ENCODE results near the gene ARSK.

ARSK gene

DNA sequence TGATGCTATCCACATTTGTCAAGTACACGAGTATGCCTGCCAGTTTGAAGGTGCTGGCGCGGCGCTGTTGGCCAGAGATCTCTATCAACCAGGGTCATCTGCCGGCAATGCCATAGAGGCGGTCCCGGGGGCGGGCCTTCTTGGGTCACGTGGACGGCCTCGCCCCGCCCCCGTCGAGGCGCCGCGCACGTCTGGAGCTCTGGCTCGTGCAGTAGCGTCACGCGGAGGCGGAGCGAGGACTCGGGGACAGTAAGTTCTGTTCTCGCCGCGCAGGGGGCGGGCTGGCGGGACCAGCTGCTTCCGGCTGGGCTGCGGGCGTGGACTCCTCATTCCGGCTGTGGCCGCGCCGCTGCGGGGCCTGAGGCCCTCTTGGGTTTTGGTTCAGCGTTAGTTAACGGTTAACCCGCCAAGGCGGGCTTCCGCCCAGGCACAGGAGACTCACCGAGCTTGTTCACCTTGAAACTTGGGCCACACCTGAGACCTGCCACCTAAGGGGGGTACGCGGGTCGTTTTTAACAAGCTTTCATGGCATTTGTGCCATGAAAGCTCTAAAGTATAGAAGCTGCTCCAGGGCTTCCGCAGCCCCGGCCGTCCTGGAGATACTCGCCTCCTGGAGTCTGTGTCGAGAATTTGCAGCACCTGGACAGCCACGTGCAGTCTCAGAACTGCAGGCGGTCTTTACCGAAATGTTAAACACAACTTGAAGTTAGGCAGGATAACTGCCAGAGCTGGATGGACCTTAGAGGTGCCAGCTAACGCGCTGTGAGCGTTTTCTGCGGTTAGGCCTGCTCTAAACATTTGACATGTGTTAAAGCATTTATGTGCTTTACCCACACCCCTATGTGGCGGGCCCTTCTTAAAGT, 91.9 kb downstream of the ARSK start, which contains the start of gene RFESD:
Gene RFESD, plus strand, starts transcription at position 209 of the 863 bp plus-strand sequence. CDS start 5,495 bp downstream, outside the sequence.
- peaks cover 5% of the 10 kb centered on the region for H3K4me1 ChIP-seq (ENCODE audit: control insufficient read depth, insufficient read depth, low read length)
- H3K4me3 ChIP-seq (ENCODE audit: low read length) = peak within 1 kb of the TSS; percentile 85
- H3K36me3 ChIP-seq (ENCODE audit: control insufficient read depth, insufficient read depth, low read length) = no peaks in the 10 kb centered on the region
- H3K27me3 ChIP-seq (ENCODE audit: control insufficient read depth, insufficient read depth, low read length) = no peaks in the 10 kb centered on the region
- peak within 1 kb of the TSS; percentile 38 for H3K9ac ChIP-seq (ENCODE audit: low read length)
- H3K27ac ChIP-seq (ENCODE audit: low read depth, low read length) = peak within 1 kb of the TSS; percentile 93

GRCh38 chr5:95647886-95648860, 93.3 kb downstream of the ARSK start:
- Histone ChIP-seq H3K4me3 (ENCODE audit: low read length) (peak overlapping the region; percentile 2), H3K27ac (ENCODE audit: low read depth, low read length) (peak overlapping the region; percentile 93), H3K4me1 (ENCODE audit: control insufficient read depth, insufficient read depth, low read length) (peaks cover 5% of the 10 kb centered on the region), H3K9ac (ENCODE audit: low read length) (no peak overlapping the region), H3K36me3 (ENCODE audit: control insufficient read depth, insufficient read depth, low read length) (no peaks in the 10 kb centered on the region), H3K27me3 (ENCODE audit: control insufficient read depth, insufficient read depth, low read length) (no peaks in the 10 kb centered on the region)

DNA sequence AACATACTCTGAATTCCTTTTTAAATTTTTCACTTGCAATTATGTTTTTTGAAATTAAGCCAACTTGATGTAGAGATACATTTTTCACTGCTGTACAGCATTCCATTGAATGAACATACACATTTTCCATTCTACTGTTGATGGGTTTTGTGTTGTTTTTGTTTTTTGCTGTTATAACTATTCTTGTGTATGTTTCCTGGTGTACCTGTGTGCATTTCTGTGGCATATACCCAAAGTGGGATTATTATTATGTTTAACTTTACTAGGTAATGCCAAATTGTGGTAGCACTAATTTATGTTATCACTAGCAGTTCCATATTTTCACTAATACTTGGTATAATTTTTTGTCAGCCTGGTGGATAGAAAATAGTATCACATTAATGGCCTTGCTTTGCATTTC, 94.4 kb downstream of the ARSK start:
- Histone ChIP-seq H3K36me3 (ENCODE audit: control insufficient read depth, insufficient read depth, low read length) (no peaks in the 10 kb centered on the region), H3K4me1 (ENCODE audit: control insufficient read depth, insufficient read depth, low read length) (peaks cover 5% of the 10 kb centered on the region), H3K9ac (ENCODE audit: low read length) (no peak overlapping the region)

GRCh38 chr5:95649842-95650620, 95.1 kb downstream of the ARSK start:
- H3K4me3 ChIP-seq (ENCODE audit: low read length) = no peak overlapping the region
- peaks cover 5% of the 10 kb centered on the region for H3K4me1 ChIP-seq (ENCODE audit: control insufficient read depth, insufficient read depth, low read length)
- no peaks in the 10 kb centered on the region for H3K36me3 ChIP-seq (ENCODE audit: control insufficient read depth, insufficient read depth, low read length)
- no peaks in the 10 kb centered on the region for H3K27me3 ChIP-seq (ENCODE audit: control insufficient read depth, insufficient read depth, low read length)
- H3K27ac ChIP-seq (ENCODE audit: low read depth, low read length) = no peak overlapping the region
- H3K9ac ChIP-seq (ENCODE audit: low read length) = no peak overlapping the region

More for the DNA sequence above, 94.4 kb downstream of the ARSK start:
- H3K27me3 ChIP-seq (ENCODE audit: control insufficient read depth, insufficient read depth, low read length) = no peaks in the 10 kb centered on the region
- no peak overlapping the region for H3K27ac ChIP-seq (ENCODE audit: low read depth, low read length)
- no peak overlapping the region for H3K4me3 ChIP-seq (ENCODE audit: low read length)

DNA sequence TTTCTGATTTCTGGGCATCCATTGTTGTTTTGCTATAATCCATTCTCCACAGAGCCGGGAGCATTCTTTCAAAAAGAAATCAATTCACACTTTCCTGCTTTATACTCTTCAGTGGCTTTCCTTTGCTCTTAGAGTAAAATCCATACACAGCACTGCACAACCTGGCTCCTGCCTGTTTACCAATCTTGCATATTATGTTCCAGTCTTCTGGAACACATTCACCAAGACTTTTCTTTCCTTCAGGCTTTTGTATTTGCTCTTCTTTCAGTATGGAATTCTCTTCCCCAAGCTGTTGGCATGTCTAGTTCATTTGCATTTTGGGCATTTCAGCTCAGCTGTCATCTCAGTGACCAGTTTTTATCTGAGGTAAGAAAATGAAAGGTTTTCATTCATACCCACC, 97.9 kb downstream of the ARSK start:
- Histone ChIP-seq H3K27me3 (ENCODE audit: control insufficient read depth, insufficient read depth, low read length) (no peaks in the 10 kb centered on the region), H3K27ac (ENCODE audit: low read depth, low read length) (no peak overlapping the region), H3K4me3 (ENCODE audit: low read length) (no peak overlapping the region), H3K9ac (ENCODE audit: low read length) (no peak overlapping the region), H3K36me3 (ENCODE audit: control insufficient read depth, insufficient read depth, low read length) (no peaks in the 10 kb centered on the region), H3K4me1 (ENCODE audit: control insufficient read depth, insufficient read depth, low read length) (peaks cover 1% of the 10 kb centered on the region)

DNA sequence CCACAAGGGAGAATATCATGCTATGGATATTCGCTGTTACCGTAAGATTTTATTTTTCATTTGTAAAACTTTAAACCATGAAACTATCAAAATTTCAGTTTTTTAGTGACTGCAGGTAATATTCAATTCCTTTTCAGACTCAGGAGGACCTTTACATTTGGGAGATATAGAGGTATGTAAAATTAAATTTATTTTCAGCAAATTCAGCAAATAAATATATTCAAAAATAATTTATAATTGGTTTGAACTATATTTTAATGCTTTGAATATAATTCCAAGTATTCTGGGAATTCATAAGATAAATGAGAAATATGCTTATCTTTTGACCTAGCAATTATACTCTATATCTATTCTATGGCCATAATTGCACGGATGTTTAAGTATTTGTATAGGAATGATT, 99.3 kb downstream of the ARSK start:
- no peak overlapping the region for H3K4me3 ChIP-seq (ENCODE audit: low read length)
- no peaks in the 10 kb centered on the region for H3K36me3 ChIP-seq (ENCODE audit: control insufficient read depth, insufficient read depth, low read length)
- H3K27ac ChIP-seq (ENCODE audit: low read depth, low read length) = no peak overlapping the region
- H3K4me1 ChIP-seq (ENCODE audit: control insufficient read depth, insufficient read depth, low read length) = no peaks in the 10 kb centered on the region
- no peak overlapping the region for H3K9ac ChIP-seq (ENCODE audit: low read length)
- H3K27me3 ChIP-seq (ENCODE audit: control insufficient read depth, insufficient read depth, low read length) = no peaks in the 10 kb centered on the region

Data from rectal smooth muscle tissue (tissue), 1 donor.